ENCODE data around the gene KDM2A.

DNA sequence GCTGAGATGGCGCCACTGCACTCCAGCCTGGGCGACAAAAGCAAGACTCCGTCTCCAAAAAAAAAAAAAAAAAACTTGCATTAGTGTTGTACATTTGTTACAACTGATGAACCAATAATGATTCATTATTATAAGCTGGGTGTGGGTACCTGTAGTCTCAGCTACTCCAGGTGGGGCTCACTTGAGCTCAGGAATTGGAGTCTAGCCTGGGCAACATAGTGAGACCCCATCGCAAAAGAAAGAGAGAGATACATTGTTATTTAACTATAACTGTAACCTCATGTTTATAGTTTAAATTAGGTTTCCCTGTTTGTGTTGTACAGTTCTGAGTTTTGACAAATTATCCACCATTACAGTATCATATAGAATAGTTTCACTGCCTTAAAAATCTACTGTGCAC, 38.6 kb downstream of the KDM2A start:
- TF ChIP-seq, protein P1, sequence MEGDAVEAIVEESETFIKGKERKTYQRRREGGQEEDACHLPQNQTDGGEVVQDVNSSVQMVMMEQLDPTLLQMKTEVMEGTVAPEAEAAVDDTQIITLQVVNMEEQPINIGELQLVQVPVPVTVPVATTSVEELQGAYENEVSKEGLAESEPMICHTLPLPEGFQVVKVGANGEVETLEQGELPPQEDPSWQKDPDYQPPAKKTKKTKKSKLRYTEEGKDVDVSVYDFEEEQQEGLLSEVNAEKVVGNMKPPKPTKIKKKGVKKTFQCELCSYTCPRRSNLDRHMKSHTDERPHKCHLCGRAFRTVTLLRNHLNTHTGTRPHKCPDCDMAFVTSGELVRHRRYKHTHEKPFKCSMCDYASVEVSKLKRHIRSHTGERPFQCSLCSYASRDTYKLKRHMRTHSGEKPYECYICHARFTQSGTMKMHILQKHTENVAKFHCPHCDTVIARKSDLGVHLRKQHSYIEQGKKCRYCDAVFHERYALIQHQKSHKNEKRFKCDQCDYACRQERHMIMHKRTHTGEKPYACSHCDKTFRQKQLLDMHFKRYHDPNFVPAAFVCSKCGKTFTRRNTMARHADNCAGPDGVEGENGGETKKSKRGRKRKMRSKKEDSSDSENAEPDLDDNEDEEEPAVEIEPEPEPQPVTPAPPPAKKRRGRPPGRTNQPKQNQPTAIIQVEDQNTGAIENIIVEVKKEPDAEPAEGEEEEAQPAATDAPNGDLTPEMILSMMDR (IDR thresholded peaks at IDR 0.05): no peak
- TF ChIP-seq POLR2A (IDR thresholded peaks at IDR 0.05): no peak

Measured in lower leg skin (tissue), 3 donors.